Smooth muscle cell (in vitro differentiated cells): ENCODE results near the gene PMM1. TPM values are rescaled to one million over a fixed set of nuclear protein-coding genes. Genes with fewer than 3 reads are reported as not detected.
"Not testable (repeated sequence)": the region's sequence is repeated elsewhere in the genome, so short reads cannot be mapped to it uniquely, and the experiment has no call there.

Experiments used
- DNase-seq: peaks from one replicate; lab custom pipeline; 2025; ENCODE audit not compliant: unreplicated experiment; lab: John Stamatoyannopoulos, UW
- H2AFZ ChIP-seq: fragments of 200-600 bp; sonication (generic); 2 replicates; pipeline ENCODE4 v1.6.0; 2016; ENCODE audit warnings: antibody characterized with exemption, low read depth, mild to moderate bottlenecking
- H3F3A ChIP-seq: fragments of 200-600 bp; sonication (generic); 2 replicates; pipeline ENCODE4 v1.6.0; 2017; ENCODE audit warnings: antibody characterized with exemption, low read depth
- H3K27ac ChIP-seq: fragments of 200-600 bp; sonication (generic); 2 replicates; pipeline ENCODE4 v1.5.1; 2016; ENCODE audit warnings: low read depth, mild to moderate bottlenecking
- H3K27me3 ChIP-seq: fragments of 200-600 bp; sonication (generic); 2 replicates; pipeline ENCODE4 v1.6.1; 2016; ENCODE audit warnings: low read depth, mild to moderate bottlenecking
- H3K36me3 ChIP-seq: fragments of 200-600 bp; sonication (generic); 2 replicates; pipeline ENCODE4 v1.5.1; 2016; ENCODE audit warnings: low read depth
- H3K4me1 ChIP-seq: fragments of 200-600 bp; sonication (generic); 2 replicates; pipeline ENCODE4 v1.5.1; 2016; ENCODE audit warnings: low read depth
- H3K4me2 ChIP-seq: fragments of 200-600 bp; sonication (generic); 2 replicates; pipeline ENCODE4 v1.6.0; 2016; ENCODE audit warnings: mild to moderate bottlenecking
- H3K4me3 ChIP-seq: fragments of 200-600 bp; sonication (generic); 2 replicates; pipeline ENCODE4 v1.5.1; 2016; ENCODE audit warnings: mild to moderate bottlenecking
- H3K79me2 ChIP-seq: fragments of 200-600 bp; sonication (generic); 2 replicates; pipeline ENCODE4 v1.6.0; 2016; ENCODE audit warnings: low read depth, mild to moderate bottlenecking
- H3K9ac ChIP-seq: fragments of 200-600 bp; sonication (generic); 2 replicates; pipeline ENCODE4 v1.6.0; 2016; ENCODE audit warnings: low read depth
- H3K9me3 ChIP-seq: fragments of 200-600 bp; sonication (generic); replicated peaks from 2 replicates; pipeline ENCODE4 v1.5.1; 2016; ENCODE audit warnings: low read depth
- H4K20me1 ChIP-seq: fragments of 200-600 bp; sonication (generic); 2 replicates; pipeline ENCODE4 v1.6.0; 2016; ENCODE audit warnings: low read depth
- CTCF ChIP-seq: fragments of 200-600 bp; sonication (generic); IDR thresholded peaks from 2 replicates; pipeline ENCODE4 v1.5.1; 2017; ENCODE audit warnings: borderline replicate concordance, mild to moderate bottlenecking, antibody characterized with exemption; ENCODE audit not compliant: insufficient read depth, poor library complexity, severe bottlenecking
- WGBS: methylation state at CpG from one replicate; pipeline ENCODE4 v1.1.7; 2016; ENCODE audit warnings: low lambda C conversion rate; 5-methylcytosine and 5-hydroxymethylcytosine counted together
- polyA plus RNA-seq: library from polyadenylated mRNA; unstranded; fragments of >200 nt; fragmentation: Nextera tagmentation; extraction: Ambion mirVana; gene quantifications from 2 replicates; pipeline ENCODE4 v1.2.1, GENCODE V29; 2016
- total RNA-seq: library from RNA; depleted of rRNA; stranded (reverse); fragments of >200 nt; gene quantifications from 2 replicates; pipeline ENCODE4 v1.2.3, GENCODE V29; 2014

Gene PMM1
- total and polyA plus RNA-seq, 2 experiments from 2014 or later, result 19.5 to 71.9 TPM

- Histone ChIP-seq H2AFZ (no peak overlapping the region), H3F3A (no peaks in the 10 kb centered on the region), H3K27me3 (no peaks in the 10 kb centered on the region), H3K9ac (no peak overlapping the region), H3K4me3 (no peak overlapping the region), H4K20me1 (no peaks in the 10 kb centered on the region), H3K9me3 (no peaks in the 10 kb centered on the region), H3K36me3 (no peaks in the 10 kb centered on the region), H3K4me1 (no peaks in the 10 kb centered on the region), H3K4me2 (no peak overlapping the region), H3K27ac (no peak overlapping the region), H3K79me2 (no peaks in the 10 kb centered on the region)
- no peak for TF ChIP-seq CTCF
- DNase-seq, result no peak
- 89% methylated on average over 21 of the region's 26 CpGs for WGBS
Observed at GRCh38 chr22:41574847-41575381, 14.7 kb downstream of the PMM1 start.

GRCh38 chr22:41573677-41574076, 16.0 kb downstream of the PMM1 start:
- Histone ChIP-seq H3K9ac (no peak overlapping the region), H3K36me3 (no peaks in the 10 kb centered on the region), H3K4me2 (no peak overlapping the region), H3K27ac (no peak overlapping the region), H4K20me1 (no peaks in the 10 kb centered on the region), H3K4me3 (no peak overlapping the region), H3K27me3 (no peaks in the 10 kb centered on the region), H3K9me3 (no peaks in the 10 kb centered on the region), H3F3A (no peaks in the 10 kb centered on the region), H2AFZ (no peak overlapping the region), H3K4me1 (no peaks in the 10 kb centered on the region), H3K79me2 (no peaks in the 10 kb centered on the region)
- WGBS, result 93% methylated on average over 11 of the region's 11 CpGs
- TF ChIP-seq CTCF, result no peak
- DNase-seq, result no peak

GRCh38 chr22:41572305-41572704, 17.3 kb downstream of the PMM1 start:
- not testable (repeated sequence) for H3K36me3 ChIP-seq, H3F3A ChIP-seq, H3K27ac ChIP-seq, DNase-seq, H2AFZ ChIP-seq, H3K79me2 ChIP-seq, H3K4me3 ChIP-seq, H3K27me3 ChIP-seq, H3K9ac ChIP-seq, H3K4me2 ChIP-seq, H3K4me1 ChIP-seq, H3K9me3 ChIP-seq, H4K20me1 ChIP-seq
- WGBS, result 100% methylated on average over 3 of the region's 3 CpGs

- 100% methylated on average over 5 of the region's 14 CpGs for WGBS
- no peak overlapping the region for H3K27ac ChIP-seq
- DNase-seq, result no peak
Observed at GRCh38 chr22:41571786-41572185, 17.9 kb downstream of the PMM1 start.

More at GRCh38 chr22:41571786-41572185, 17.9 kb downstream of the PMM1 start:
- Histone ChIP-seq H3K4me2 (no peak overlapping the region), H3K27me3 (no peaks in the 10 kb centered on the region), H3K4me1 (no peaks in the 10 kb centered on the region), H4K20me1 (no peaks in the 10 kb centered on the region), H3K36me3 (no peaks in the 10 kb centered on the region), H3K9ac (no peak overlapping the region), H3K9me3 (no peaks in the 10 kb centered on the region), H2AFZ (no peak overlapping the region), H3F3A (no peaks in the 10 kb centered on the region), H3K4me3 (no peak overlapping the region), H3K79me2 (no peaks in the 10 kb centered on the region)
- TF ChIP-seq CTCF, result no peak
